SKM-1 treated with dmso at 0.1 percent for 144 hours (cell line): Measurements from ENCODE around the gene NPS.

Source experiments
- DNase-seq: peaks from one replicate; lab custom pipeline; 2025; ENCODE audit not compliant: unreplicated experiment; lab: John Stamatoyannopoulos, UW

The NPS gene

GRCh38 chr10:127556916-127557315 is 7.8 kb downstream of the NPS start:
- DNase-seq, result no peak

- DNase-seq, result no peak
Measured at GRCh38 chr10:127561647-127562046, 12.5 kb downstream of the NPS start.

GRCh38 chr10:127563718-127564553 is 14.8 kb downstream of the NPS start:
- no peak for DNase-seq

- DNase-seq, result no peak
Measured at GRCh38 chr10:127564644-127565043, 15.5 kb downstream of the NPS start.

GRCh38 chr10:127565583-127565982 is 16.5 kb downstream of the NPS start:
- no peak for DNase-seq

- no peak for DNase-seq
Measured at GRCh38 chr10:127569210-127569609, 20.1 kb downstream of the NPS start.

- no peak for DNase-seq
Measured at GRCh38 chr10:127570036-127570435, 20.9 kb downstream of the NPS start.

- DNase-seq, result no peak
Measured at GRCh38 chr10:127571386-127571785, 22.3 kb downstream of the NPS start.

- no peak for DNase-seq
Measured at GRCh38 chr10:127576051-127576450, 26.9 kb downstream of the NPS start.

GRCh38 chr10:127576740-127577161 is 27.6 kb downstream of the NPS start:
- DNase-seq, result no peak

- DNase-seq, result no peak
Measured at GRCh38 chr10:127577376-127578258, 28.5 kb downstream of the NPS start.

GRCh38 chr10:127578259-127578960 is 29.3 kb downstream of the NPS start:
- no peak for DNase-seq

- DNase-seq, result no peak
Measured at GRCh38 chr10:127578961-127579305, 29.8 kb downstream of the NPS start.

- no peak for DNase-seq
Measured at GRCh38 chr10:127579640-127580039, 30.5 kb downstream of the NPS start.

- no peak for DNase-seq
Measured at GRCh38 chr10:127580822-127581221, 31.7 kb downstream of the NPS start.

GRCh38 chr10:127585519-127586023 is 36.5 kb downstream of the NPS start:
- DNase-seq, result no peak

- no peak for DNase-seq
Measured at GRCh38 chr10:127587668-127588365, 38.7 kb downstream of the NPS start.

- DNase-seq, result no peak
Measured at GRCh38 chr10:127592586-127592985, 43.5 kb downstream of the NPS start.

GRCh38 chr10:127600479-127600878 is 51.4 kb downstream of the NPS start:
- no peak for DNase-seq
